Measurements from ENCODE around the gene TEDC1. TPM values are rescaled to one million over a fixed set of nuclear protein-coding genes. Genes with fewer than 3 reads are reported as not detected.

Gene TEDC1
- polyA plus RNA-seq, 1 of the 3 experiments (the other 2 are of a cell fraction) = 13.4 TPM

GRCh38 chr14:105470350-105471296, 20.4 kb upstream of the TEDC1 start:
- no peak overlapping the region for H3K4me2 ChIP-seq
- H3K4me3 ChIP-seq (ENCODE audit: low read depth in 2 of 2, low read length in 1 of 2) = no peak overlapping the region
- WGBS (ENCODE audit: low lambda C conversion rate) = 86% methylated on average over 24 of the region's 34 CpGs
- peaks cover 0 to 37% of the 10 kb centered on the region in 2 experiments for H3K36me3 ChIP-seq (replicated peaks in 1 of 2; ENCODE audit: control insufficient read depth in 1 of 2, insufficient read depth in 2 of 2, low read length in 1 of 2)
- peak; percentile 74 for DNase-seq
- peaks cover 9% of the 10 kb centered on the region for H3K79me2 ChIP-seq (ENCODE audit: insufficient read depth)
- no peaks in the 10 kb centered on the region for H3K9me2 ChIP-seq
- no peaks in the 10 kb centered on the region for H4K20me1 ChIP-seq (ENCODE audit: insufficient read depth)
- H3F3A ChIP-seq (replicated peaks; ENCODE audit: insufficient read depth) = peaks cover 5% of the 10 kb centered on the region
- H3K27ac ChIP-seq (ENCODE audit: low read depth in 2 of 2, low read length in 1 of 2) = peak overlapping the region in 1 of 2 experiments; percentile 99; a peak in 2 of 4 replicates
- POLR2A ChIA-PET = interaction anchor here (1.0 to 3.2 kb wide), 5 partner anchors 10 to 48 kb away, joined by 3 to 16 read pairs (median 4); no protein-coding TSS in a partner anchor
- H3K27me3 ChIP-seq (ENCODE audit: insufficient read depth) = no peaks in the 10 kb centered on the region
- H2AFZ ChIP-seq (ENCODE audit: low read depth) = no peak overlapping the region
- TF ChIP-seq TAF1 (IDR thresholded peaks at IDR 0.05; ENCODE audit: borderline replicate concordance, low read depth, low read length) (no peak), GABPA (IDR thresholded peaks at IDR 0.05; ENCODE audit: low read depth) (no peak), JUND (IDR thresholded peaks at IDR 0.05) (no peak), NRF1 (IDR thresholded peaks at IDR 0.05; ENCODE audit: low read depth, low read length) (no peak), GATA2 (CRISPR knock-in tag; IDR thresholded peaks at IDR 0.05) (no peak), SMC3 (IDR thresholded peaks at IDR 0.05; ENCODE audit: low read depth, low read length) (no peak), TCF12 (IDR thresholded peaks at IDR 0.05) (no peak), RXRA (IDR thresholded peaks at IDR 0.05; ENCODE audit: borderline replicate concordance, low read depth) (no peak), MXI1 (IDR thresholded peaks at IDR 0.05; ENCODE audit: low read depth, low read length) (no peak)
- TF ChIP-seq, protein P1, sequence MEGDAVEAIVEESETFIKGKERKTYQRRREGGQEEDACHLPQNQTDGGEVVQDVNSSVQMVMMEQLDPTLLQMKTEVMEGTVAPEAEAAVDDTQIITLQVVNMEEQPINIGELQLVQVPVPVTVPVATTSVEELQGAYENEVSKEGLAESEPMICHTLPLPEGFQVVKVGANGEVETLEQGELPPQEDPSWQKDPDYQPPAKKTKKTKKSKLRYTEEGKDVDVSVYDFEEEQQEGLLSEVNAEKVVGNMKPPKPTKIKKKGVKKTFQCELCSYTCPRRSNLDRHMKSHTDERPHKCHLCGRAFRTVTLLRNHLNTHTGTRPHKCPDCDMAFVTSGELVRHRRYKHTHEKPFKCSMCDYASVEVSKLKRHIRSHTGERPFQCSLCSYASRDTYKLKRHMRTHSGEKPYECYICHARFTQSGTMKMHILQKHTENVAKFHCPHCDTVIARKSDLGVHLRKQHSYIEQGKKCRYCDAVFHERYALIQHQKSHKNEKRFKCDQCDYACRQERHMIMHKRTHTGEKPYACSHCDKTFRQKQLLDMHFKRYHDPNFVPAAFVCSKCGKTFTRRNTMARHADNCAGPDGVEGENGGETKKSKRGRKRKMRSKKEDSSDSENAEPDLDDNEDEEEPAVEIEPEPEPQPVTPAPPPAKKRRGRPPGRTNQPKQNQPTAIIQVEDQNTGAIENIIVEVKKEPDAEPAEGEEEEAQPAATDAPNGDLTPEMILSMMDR (IDR thresholded peaks at IDR 0.05) = no peak
- CTCF ChIA-PET = interaction anchor here (1.1 to 8.1 kb wide), 15 partner anchors 8 to 105 kb away, joined by 3 to 137 read pairs (median 7); partner anchors contain the start of genes CRIP1 and TEDC1
- no peaks in the 10 kb centered on the region for H3K9me3 ChIP-seq
- H3K9ac ChIP-seq = no peak overlapping the region
- peaks cover 5 to 68% of the 10 kb centered on the region in 2 experiments; a peak in 3 of 4 replicates for H3K4me1 ChIP-seq (ENCODE audit: control insufficient read depth in 1 of 2, insufficient read depth in 2 of 2, low read depth in 1 of 2, low read length in 1 of 2)

DNA sequence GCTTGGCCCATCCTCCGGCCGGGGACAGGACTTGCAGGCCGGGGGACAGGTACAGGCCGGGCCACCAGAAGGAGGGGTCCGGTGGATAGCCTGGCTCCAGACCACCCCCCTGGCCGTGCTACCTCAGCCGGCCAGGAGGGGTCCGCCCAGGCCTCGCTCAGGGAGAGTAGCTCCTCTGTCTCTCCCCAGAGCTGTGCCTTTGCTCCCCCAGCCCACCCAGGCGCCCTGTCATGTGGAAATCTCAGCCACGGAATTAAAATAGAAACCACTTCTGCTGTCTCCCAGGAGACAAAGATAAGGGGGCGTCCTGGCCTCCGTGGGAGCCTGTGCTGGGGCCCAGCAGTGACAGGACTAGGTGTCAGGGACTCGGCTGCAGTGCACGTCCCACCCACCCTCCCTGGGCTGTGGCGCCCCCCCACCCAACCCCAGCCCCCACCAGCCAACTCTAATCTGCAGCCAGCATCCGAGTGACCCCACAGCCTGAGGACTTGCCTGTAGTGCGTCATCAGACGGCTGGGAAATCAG, 19.7 kb upstream of the TEDC1 start:
- Histone ChIP-seq H4K20me1 (ENCODE audit: insufficient read depth) (no peaks in the 10 kb centered on the region), H3K4me2 (no peak overlapping the region), H3K27ac (ENCODE audit: low read depth in 2 of 2, low read length in 1 of 2) (peak overlapping the region in 1 of 2 experiments; percentile 99; a peak in 2 of 4 replicates), H3K36me3 (replicated peaks in 1 of 2; ENCODE audit: control insufficient read depth in 1 of 2, insufficient read depth in 2 of 2, low read length in 1 of 2) (peaks cover 0 to 34% of the 10 kb centered on the region in 2 experiments), H3K79me2 (ENCODE audit: insufficient read depth) (peaks cover 16% of the 10 kb centered on the region), H3K9ac (no peak overlapping the region), H3F3A (replicated peaks; ENCODE audit: insufficient read depth) (peaks cover 9% of the 10 kb centered on the region), H3K27me3 (ENCODE audit: insufficient read depth) (no peaks in the 10 kb centered on the region), H2AFZ (ENCODE audit: low read depth) (no peak overlapping the region), H3K4me1 (ENCODE audit: control insufficient read depth in 1 of 2, insufficient read depth in 2 of 2, low read depth in 1 of 2, low read length in 1 of 2) (peaks cover 8 to 69% of the 10 kb centered on the region in 2 experiments; a peak in 3 of 4 replicates), H3K4me3 (ENCODE audit: low read depth in 2 of 2, low read length in 1 of 2) (no peak overlapping the region), H3K9me2 (no peaks in the 10 kb centered on the region), H3K9me3 (no peaks in the 10 kb centered on the region)
- DNase-seq = peak; percentile 83
- ChIA-PET CTCF (interaction anchor here (0.9 to 8.1 kb wide), 16 partner anchors 9 to 106 kb away, joined by 3 to 137 read pairs (median 6); partner anchors contain the start of genes CRIP1 and TEDC1), POLR2A (interaction anchor here (1.0 to 3.2 kb wide), 7 partner anchors 9 to 49 kb away, joined by 3 to 16 read pairs (median 4); no protein-coding TSS in a partner anchor)
- 83% methylated on average over 1 of the region's 19 CpGs for WGBS (ENCODE audit: low lambda C conversion rate)
- TF ChIP-seq SMC3 (IDR thresholded peaks at IDR 0.05; ENCODE audit: low read depth, low read length) = peak; percentile 14; the same call in 1 of the 2 replicates
- TF ChIP-seq NFIC (IDR thresholded peaks at IDR 0.05; ENCODE audit: borderline replicate concordance) = no peak
- TF ChIP-seq, protein P1 (IDR thresholded peaks at IDR 0.05) = peak; percentile 27; the same call in 1 of the 2 replicates
- no peak for TF ChIP-seq MXI1 (IDR thresholded peaks at IDR 0.05; ENCODE audit: low read depth, low read length)
- TF ChIP-seq, protein P2, sequence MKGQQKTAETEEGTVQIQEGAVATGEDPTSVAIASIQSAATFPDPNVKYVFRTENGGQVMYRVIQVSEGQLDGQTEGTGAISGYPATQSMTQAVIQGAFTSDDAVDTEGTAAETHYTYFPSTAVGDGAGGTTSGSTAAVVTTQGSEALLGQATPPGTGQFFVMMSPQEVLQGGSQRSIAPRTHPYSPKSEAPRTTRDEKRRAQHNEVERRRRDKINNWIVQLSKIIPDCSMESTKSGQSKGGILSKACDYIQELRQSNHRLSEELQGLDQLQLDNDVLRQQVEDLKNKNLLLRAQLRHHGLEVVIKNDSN (IDR thresholded peaks at IDR 0.05; ENCODE audit: borderline replicate concordance, low read depth) = no peak
- no peak for TF ChIP-seq POLR2AphosphoS5 (IDR thresholded peaks at IDR 0.05; ENCODE audit: low read depth, low read length)
- no peak for TF ChIP-seq GATA2 (CRISPR knock-in tag; IDR thresholded peaks at IDR 0.05)
- TF ChIP-seq, protein P3, sequence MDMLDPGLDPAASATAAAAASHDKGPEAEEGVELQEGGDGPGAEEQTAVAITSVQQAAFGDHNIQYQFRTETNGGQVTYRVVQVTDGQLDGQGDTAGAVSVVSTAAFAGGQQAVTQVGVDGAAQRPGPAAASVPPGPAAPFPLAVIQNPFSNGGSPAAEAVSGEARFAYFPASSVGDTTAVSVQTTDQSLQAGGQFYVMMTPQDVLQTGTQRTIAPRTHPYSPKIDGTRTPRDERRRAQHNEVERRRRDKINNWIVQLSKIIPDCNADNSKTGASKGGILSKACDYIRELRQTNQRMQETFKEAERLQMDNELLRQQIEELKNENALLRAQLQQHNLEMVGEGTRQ (IDR thresholded peaks at IDR 0.05; ENCODE audit: borderline replicate concordance, low read depth, low read length) = no peak
- TF ChIP-seq YY1 (IDR thresholded peaks at IDR 0.05; ENCODE audit: low read depth) = no peak
- no peak for TF ChIP-seq TEAD4 (IDR thresholded peaks at IDR 0.05; ENCODE audit: borderline replicate concordance, insufficient read depth)
- TF ChIP-seq NRF1 (IDR thresholded peaks at IDR 0.05; ENCODE audit: low read depth, low read length) = no peak
- no peak for TF ChIP-seq FOSL2 (IDR thresholded peaks at IDR 0.05; ENCODE audit: borderline replicate concordance, low read depth)
- TF ChIP-seq RXRA (IDR thresholded peaks at IDR 0.05; ENCODE audit: borderline replicate concordance, low read depth) = no peak
- no peak for TF ChIP-seq GABPA (IDR thresholded peaks at IDR 0.05; ENCODE audit: low read depth)

Data from SK-N-SH (cell line).